Heart left ventricle (tissue), 16 donors: ENCODE results near the gene SIAH2. TPM values are rescaled to one million over a fixed set of nuclear protein-coding genes. Genes with fewer than 3 reads are reported as not detected.
A peak's percentile ranks its signal among the peaks of the same experiment; 100 is the strongest.

ENCODE experiments used
- ATAC-seq, 4 donors: fragments of 200-7000 bp; cut with Tn5 transposase; one replicate each; pipeline ENCODE4 v1.9.1; 2020 to 2022; ENCODE audit warnings: moderate library complexity in 4 of 4, mild to moderate bottlenecking in 3 of 4, moderate number of reproducible peaks in 1 of 4
- DNase-seq, 5 donors: peaks; one replicate each; pipeline ENCODE4 v3.0.0-alpha.2; 2020
- H3K27ac ChIP-seq, 12 donors: fragments of 200-600 bp; sonication (generic) in 4 of 12; one replicate each; pipeline versions ENCODE4 v1.5.0 to v1.8.0; 2016 to 2022; ENCODE audit warnings: mild to moderate bottlenecking in 2 of 12
- H3K27me3 ChIP-seq, 9 donors: fragments of 200-600 bp; sonication (generic) in 2 of 9; one replicate each; pipeline versions ENCODE4 v1.5.1 to v1.8.0; 2016 to 2022; ENCODE audit warnings: mild to moderate bottlenecking in 3 of 9
- H3K36me3 ChIP-seq, 9 donors: fragments of 200-600 bp; sonication (generic) in 2 of 9; one replicate each; pipeline versions ENCODE4 v1.5.0 to v1.8.0; 2018 to 2022; ENCODE audit warnings: mild to moderate bottlenecking in 2 of 9
- H3K4me1 ChIP-seq, 12 donors: fragments of 200-600 bp; sonication (generic) in 4 of 12; one replicate each; pipeline versions ENCODE4 v1.5.0 to v1.8.0; 2016 to 2022; ENCODE audit warnings: mild to moderate bottlenecking in 3 of 12
- H3K4me3 ChIP-seq, 12 donors: fragments of 200-600 bp; sonication (generic) in 4 of 12; one replicate each; pipeline versions ENCODE4 v1.5.0 to v1.8.0; 2017 to 2022; ENCODE audit warnings: mild to moderate bottlenecking in 9 of 12, moderate library complexity in 4 of 12
- H3K9me3 ChIP-seq, 12 donors: fragments of 200-600 bp; sonication (generic) in 4 of 12; one replicate each; pipeline versions ENCODE4 v1.5.0 to v1.8.0; 2016 to 2022; ENCODE audit warnings: mild to moderate bottlenecking in 1 of 12
- POLR2A ChIP-seq, 2 donors: fragments of 450-650 bp; IDR thresholded peaks; one replicate each; pipeline ENCODE4 v1.6.1; 2017; ENCODE audit warnings: antibody characterized with exemption in 2 of 2, mild to moderate bottlenecking in 2 of 2, moderate library complexity in 2 of 2
- WGBS, 4 donors: extraction: QIAGEN DNeasy Blood & Tissue Kit in 2 of 4; methylation state at CpG; one replicate each; pipeline versions ENCODE4 v1.1.5 to v1.1.7; 2013 to 2018; 5-methylcytosine and 5-hydroxymethylcytosine counted together
- intact Hi-C, 10 donors: fragments of 100-400 bp; cut with DNase I; formaldehyde crosslinking; loops; one replicate each; pipeline versions ENCODE4 v1.11.1 to v1.14.2; 2022
- polyA plus RNA-seq, 2 donors: library from polyadenylated mRNA; stranded (reverse); fragments of 200-250 nt; gene quantifications; one replicate each; pipeline ENCODE4 v1.2.3, GENCODE V29; 2013
- total RNA-seq, 9 donors: library from RNA; depleted of rRNA in 2 of 9; stranded (reverse); fragments of >200 nt in 2 of 9; fragmentation: NEBNext Ultra II Directional in 3 of 9; extraction: Animal tissue kit (Norgen Biotek cat#: 25700) in 3 of 9; gene quantifications; one replicate each; pipeline versions ENCODE4 v1.1.0 to v1.2.4, GENCODE V29; 2016 to 2023
- TF ChIP-seq, protein P1 (sequence below), 12 donors: fragments of 200-600 bp; sonication (generic) in 4 of 12; IDR thresholded peaks; one replicate each; pipeline versions ENCODE4 v1.5.0 to v1.8.0; 2018 to 2022; ENCODE audit warnings: antibody characterized with exemption in 12 of 12, mild to moderate bottlenecking in 5 of 12
- donor health status: ischemic (EF 13 %, LVEDD 7.1; RV severe dilation, severe dysfunction).
- donor health status: healthy with polysubstance abuse.
- donor health status: DM: no; HTN: yes; CAD: no.
- donor health status: DM: no; HTN: no; CAD: no.
- donor health status: ischemic (EF 25% LVEDD 6.9; RV normal size, moderate dysfunction).
- donor health status: ischemic (EF 25% LVEDD 5.7; RV mildly dilated, moderate dysfunction).
- donor health status: healthy.
- donor health status: DM: yes; HTN: yes; CAD: no.
- donor health status: ischemic (EF 35%, LVEDD 5.7; RV mildly dilated, moderate dysfunction).
- donor health status: nonischemic (EF 11% LVEDD 7.7; RV severe dilation, severe dysfunction).
- donor health status: DM: yes; HTN: yes; CAD: no.
- donor health status: PGD.
- donor health status: ischemic (EF 29% LVEDD 5.4; RV normal size, mild dysfunction).
- donor health status: nonischemic (EF 23%, LVEDD 6.1; RV moderate dilation, normal function).

The SIAH2 gene
- total and polyA plus RNA-seq, 11 donors, result 7.1 to 38.7 (median 23.4) TPM

DNA sequence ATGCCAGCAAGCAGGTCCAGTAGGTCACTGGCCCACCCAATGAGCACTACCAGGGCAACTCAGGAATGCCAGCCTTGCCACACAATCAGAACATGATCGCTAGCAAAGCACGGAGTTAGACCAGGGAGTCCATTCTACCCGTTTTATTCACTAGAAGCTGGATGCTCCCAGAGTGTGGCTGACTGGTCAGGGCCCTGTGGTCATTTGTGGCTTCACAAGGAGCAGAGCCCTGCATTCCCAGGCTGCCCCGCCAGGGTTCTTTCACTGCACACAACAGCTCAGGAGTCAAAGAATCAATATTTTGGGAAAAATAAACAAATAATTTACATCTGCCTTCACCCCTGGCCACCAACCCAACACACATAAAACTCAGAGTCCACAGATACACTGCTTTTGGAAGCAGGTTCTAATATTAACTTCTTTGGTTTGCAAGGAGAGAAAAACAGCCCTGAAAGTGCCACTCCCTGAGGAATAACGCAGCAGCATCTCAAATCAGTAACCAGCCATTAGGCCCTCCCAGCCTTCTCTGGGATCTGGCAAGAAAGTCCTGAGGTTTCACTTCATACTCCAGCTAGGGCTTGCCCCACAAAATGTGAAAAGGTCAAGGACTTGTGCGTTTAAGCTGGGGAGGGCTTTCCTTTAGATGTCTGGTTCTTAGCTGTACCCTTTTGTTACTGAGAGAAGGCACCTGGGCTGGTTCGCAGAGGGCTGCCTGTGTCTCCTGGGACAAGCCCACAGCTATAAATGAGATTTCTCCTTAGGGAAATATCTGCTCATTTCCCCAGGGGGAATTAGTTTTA, 16.0 kb downstream of the SIAH2 start:
- no peak for TF ChIP-seq POLR2A (IDR thresholded peaks at IDR 0.05)
- TF ChIP-seq, protein P1, sequence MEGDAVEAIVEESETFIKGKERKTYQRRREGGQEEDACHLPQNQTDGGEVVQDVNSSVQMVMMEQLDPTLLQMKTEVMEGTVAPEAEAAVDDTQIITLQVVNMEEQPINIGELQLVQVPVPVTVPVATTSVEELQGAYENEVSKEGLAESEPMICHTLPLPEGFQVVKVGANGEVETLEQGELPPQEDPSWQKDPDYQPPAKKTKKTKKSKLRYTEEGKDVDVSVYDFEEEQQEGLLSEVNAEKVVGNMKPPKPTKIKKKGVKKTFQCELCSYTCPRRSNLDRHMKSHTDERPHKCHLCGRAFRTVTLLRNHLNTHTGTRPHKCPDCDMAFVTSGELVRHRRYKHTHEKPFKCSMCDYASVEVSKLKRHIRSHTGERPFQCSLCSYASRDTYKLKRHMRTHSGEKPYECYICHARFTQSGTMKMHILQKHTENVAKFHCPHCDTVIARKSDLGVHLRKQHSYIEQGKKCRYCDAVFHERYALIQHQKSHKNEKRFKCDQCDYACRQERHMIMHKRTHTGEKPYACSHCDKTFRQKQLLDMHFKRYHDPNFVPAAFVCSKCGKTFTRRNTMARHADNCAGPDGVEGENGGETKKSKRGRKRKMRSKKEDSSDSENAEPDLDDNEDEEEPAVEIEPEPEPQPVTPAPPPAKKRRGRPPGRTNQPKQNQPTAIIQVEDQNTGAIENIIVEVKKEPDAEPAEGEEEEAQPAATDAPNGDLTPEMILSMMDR (IDR thresholded peaks at IDR 0.05), result no peak
- no peaks in the 10 kb centered on the region for H3K9me3 ChIP-seq
- no peak for ATAC-seq
- intact Hi-C loops, result no loop called here
- H3K27me3 ChIP-seq, result no peaks in the 10 kb centered on the region
- H3K27ac ChIP-seq, result peak overlapping the region in 2 of 12 donors; percentile 2 to 12
- no peak for DNase-seq
- no peak overlapping the region for H3K4me3 ChIP-seq
- H3K36me3 ChIP-seq, result peaks cover 0 to 7% (median 4%) of the 10 kb centered on the region in 9 donors
- H3K4me1 ChIP-seq, result peaks cover 0 to 65% (median 44%) of the 10 kb centered on the region in 12 donors
- 78 to 88% (median 86%) methylated on average over 4 to 7 of the region's 7 CpGs for WGBS, 4 donors

DNA sequence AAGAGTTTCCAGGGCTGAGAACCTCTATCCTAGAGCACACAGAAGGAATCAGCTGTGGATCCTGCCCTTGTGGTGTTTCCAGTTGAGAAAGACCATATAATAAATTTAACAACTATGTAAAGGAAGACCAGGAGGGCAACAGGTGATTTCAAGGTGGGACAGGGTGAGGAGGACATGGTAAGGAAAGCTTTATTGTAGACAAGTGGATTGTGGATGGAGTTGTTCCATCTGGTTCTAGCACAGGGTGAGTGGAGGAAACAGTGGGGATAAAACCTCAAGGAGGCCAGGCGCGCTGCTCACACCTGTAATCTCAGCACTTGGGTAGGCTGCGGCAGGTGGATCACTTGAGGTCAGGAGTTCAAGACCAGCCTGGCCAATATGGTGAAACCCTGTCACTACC, 17.1 kb downstream of the SIAH2 start:
- no peak for TF ChIP-seq POLR2A (IDR thresholded peaks at IDR 0.05)
- TF ChIP-seq, protein P1 (IDR thresholded peaks at IDR 0.05), result no peak
- H3K27me3 ChIP-seq, result no peaks in the 10 kb centered on the region
- intact Hi-C loops, result no loop called here
- DNase-seq (no peak), ATAC-seq (no peak)
- H3K27ac ChIP-seq, result no peak overlapping the region
- H3K36me3 ChIP-seq, result peaks cover 0 to 18% (median 16%) of the 10 kb centered on the region in 9 donors
- peaks cover 0 to 62% (median 41%) of the 10 kb centered on the region in 12 donors for H3K4me1 ChIP-seq
- 92 to 98% (median 98%) methylated on average over 3 of the region's 3 CpGs for WGBS, 4 donors
- no peak overlapping the region for H3K4me3 ChIP-seq
- no peaks in the 10 kb centered on the region for H3K9me3 ChIP-seq

- Histone ChIP-seq H3K36me3 (peaks cover 0 to 22% (median 17%) of the 10 kb centered on the region in 9 donors), H3K9me3 (no peaks in the 10 kb centered on the region), H3K4me1 (peaks cover 0 to 59% (median 38%) of the 10 kb centered on the region in 12 donors), H3K27ac (peak overlapping the region in 1 of 12 donors; percentile 7), H3K4me3 (no peak overlapping the region), H3K27me3 (no peaks in the 10 kb centered on the region)
- DNase-seq (no peak), ATAC-seq (no peak)
- 49 to 65% (median 58%) methylated on average over 1 of the region's 1 CpG for WGBS, 4 donors
- TF ChIP-seq POLR2A (IDR thresholded peaks at IDR 0.05), result no peak
- TF ChIP-seq, protein P1 (IDR thresholded peaks at IDR 0.05), result no peak
- intact Hi-C loops, result no loop called here
These were observed 18.1 kb downstream of the SIAH2 start for GRCh38 chr3:150744919-150745211.

DNA sequence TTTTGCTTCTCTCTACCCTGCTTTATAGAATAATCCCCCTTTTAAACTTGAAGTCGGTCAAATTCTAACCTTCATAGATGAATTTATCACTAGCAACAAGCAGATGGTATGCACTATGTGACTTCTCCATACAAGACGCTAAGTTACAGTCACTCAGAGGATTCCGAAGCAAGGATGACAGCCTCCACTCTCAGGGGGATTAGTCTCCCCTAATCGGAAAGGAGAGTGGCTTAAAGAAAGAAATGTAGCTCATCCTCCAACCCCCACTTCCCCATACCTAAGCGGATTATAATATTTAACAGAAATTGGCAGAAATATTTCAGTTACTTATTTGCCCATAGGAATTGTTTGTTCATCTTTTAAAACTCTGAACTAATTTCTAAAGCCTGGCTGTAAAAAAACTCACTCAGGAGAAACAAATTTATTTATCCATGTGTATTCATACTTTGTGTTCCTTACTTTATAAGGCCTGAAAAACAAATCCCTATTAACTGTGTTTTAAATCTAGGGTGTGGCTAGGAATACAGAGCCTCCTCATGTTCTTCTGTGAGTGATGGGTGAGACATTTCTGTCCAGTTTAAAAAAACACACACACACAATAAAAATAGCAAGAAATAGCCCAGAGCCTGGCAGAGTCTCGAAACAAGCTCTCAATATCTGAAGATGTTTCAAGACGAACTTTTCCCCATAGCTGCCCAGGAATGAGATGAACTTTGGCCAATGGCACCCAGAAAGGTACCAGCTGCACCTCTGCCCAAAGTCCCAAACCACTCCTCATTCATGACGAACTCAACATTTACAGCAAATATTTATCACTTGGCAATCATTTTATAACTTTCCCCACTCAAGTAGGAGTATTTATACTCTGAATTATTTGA, 18.7 kb downstream of the SIAH2 start:
- Histone ChIP-seq H3K27ac (peak overlapping the region in 3 of 12 donors; percentile 4 to 7 (median 5)), H3K4me1 (peaks cover 0 to 62% (median 35%) of the 10 kb centered on the region in 12 donors), H3K36me3 (peaks cover 0 to 22% (median 17%) of the 10 kb centered on the region in 9 donors), H3K4me3 (no peak overlapping the region), H3K27me3 (no peaks in the 10 kb centered on the region), H3K9me3 (no peaks in the 10 kb centered on the region)
- 54 to 63% (median 56%) methylated on average over 8 of the region's 8 CpGs for WGBS, 4 donors
- DNase-seq (no peak), ATAC-seq (no peak)
- TF ChIP-seq, protein P1 (IDR thresholded peaks at IDR 0.05), result no peak
- TF ChIP-seq POLR2A (IDR thresholded peaks at IDR 0.05), result no peak
- intact Hi-C loops, result no loop called here
